ENCODE results near the gene UVSSA. TPM values are rescaled to one million over a fixed set of nuclear protein-coding genes. Genes with fewer than 3 reads are reported as not detected.
"Not testable (repeated sequence)": the region's sequence is repeated elsewhere in the genome, so short reads cannot be mapped to it uniquely, and the experiment has no call there.

The UVSSA gene
- total RNA-seq, 1 donor: 16.0 TPM

- Histone ChIP-seq H3K4me1 (ENCODE audit: insufficient read depth, low read length) (peaks cover 21% of the 10 kb centered on the region), H3K4me3 (ENCODE audit: low read length) (no peak overlapping the region)
Measured at GRCh38 chr4:1325681-1326635, 21.1 kb upstream of the UVSSA start.

GRCh38 chr4:1326751-1327525, 20.1 kb upstream of the UVSSA start:
- H3K4me3 ChIP-seq (ENCODE audit: low read length): no peak overlapping the region
- H3K4me1 ChIP-seq (ENCODE audit: insufficient read depth, low read length): peaks cover 31% of the 10 kb centered on the region
- H3K9me3 ChIP-seq (ENCODE audit: low read depth, low read length): no peaks in the 10 kb centered on the region
- no peaks in the 10 kb centered on the region for H3K27me3 ChIP-seq (ENCODE audit: insufficient read depth, low read length)

More at GRCh38 chr4:1325681-1326635, 21.1 kb upstream of the UVSSA start:
- H3K9me3 ChIP-seq (ENCODE audit: low read depth, low read length): no peaks in the 10 kb centered on the region
- H3K27me3 ChIP-seq (ENCODE audit: insufficient read depth, low read length): no peaks in the 10 kb centered on the region

- H3K4me1 ChIP-seq (ENCODE audit: insufficient read depth, low read length): peaks cover 36% of the 10 kb centered on the region
- H3K9me3 ChIP-seq (ENCODE audit: low read depth, low read length): no peaks in the 10 kb centered on the region
Measured at GRCh38 chr4:1327526-1328266, 19.3 kb upstream of the UVSSA start.

GRCh38 chr4:1328267-1329155, 18.5 kb upstream of the UVSSA start:
- no peaks in the 10 kb centered on the region for H3K27me3 ChIP-seq (ENCODE audit: insufficient read depth, low read length)
- H3K4me1 ChIP-seq (ENCODE audit: insufficient read depth, low read length): peaks cover 43% of the 10 kb centered on the region

More at GRCh38 chr4:1327526-1328266, 19.3 kb upstream of the UVSSA start:
- no peak overlapping the region for H3K4me3 ChIP-seq (ENCODE audit: low read length)
- H3K27me3 ChIP-seq (ENCODE audit: insufficient read depth, low read length): no peaks in the 10 kb centered on the region

GRCh38 chr4:1329408-1330371, 17.3 kb upstream of the UVSSA start:
- Histone ChIP-seq H3K4me3 (ENCODE audit: low read length) (no peak overlapping the region), H3K4me1 (ENCODE audit: insufficient read depth, low read length) (peaks cover 49% of the 10 kb centered on the region), H3K27me3 (ENCODE audit: insufficient read depth, low read length) (no peaks in the 10 kb centered on the region), H3K9me3 (ENCODE audit: low read depth, low read length) (no peaks in the 10 kb centered on the region)

More at GRCh38 chr4:1328267-1329155, 18.5 kb upstream of the UVSSA start:
- no peak overlapping the region for H3K4me3 ChIP-seq (ENCODE audit: low read length)
- no peaks in the 10 kb centered on the region for H3K9me3 ChIP-seq (ENCODE audit: low read depth, low read length)

- Histone ChIP-seq H3K9me3 (ENCODE audit: low read depth, low read length) (no peaks in the 10 kb centered on the region), H3K27me3 (ENCODE audit: insufficient read depth, low read length) (no peaks in the 10 kb centered on the region), H3K4me1 (ENCODE audit: insufficient read depth, low read length) (peaks cover 49% of the 10 kb centered on the region), H3K4me3 (ENCODE audit: low read length) (no peak overlapping the region)
Measured at GRCh38 chr4:1330761-1331590, 16.0 kb upstream of the UVSSA start.

- H3K4me3 ChIP-seq (ENCODE audit: low read length): no peak overlapping the region
- no peaks in the 10 kb centered on the region for H3K9me3 ChIP-seq (ENCODE audit: low read depth, low read length)
- H3K27me3 ChIP-seq (ENCODE audit: insufficient read depth, low read length): no peaks in the 10 kb centered on the region
- H3K4me1 ChIP-seq (ENCODE audit: insufficient read depth, low read length): peaks cover 49% of the 10 kb centered on the region
Measured at GRCh38 chr4:1331591-1332353, 15.2 kb upstream of the UVSSA start.

GRCh38 chr4:1332686-1333085, 14.3 kb upstream of the UVSSA start:
- Histone ChIP-seq H3K4me3 (ENCODE audit: low read length) (no peak overlapping the region), H3K9me3 (ENCODE audit: low read depth, low read length) (no peaks in the 10 kb centered on the region), H3K27me3 (ENCODE audit: insufficient read depth, low read length) (no peaks in the 10 kb centered on the region), H3K4me1 (ENCODE audit: insufficient read depth, low read length) (peaks cover 49% of the 10 kb centered on the region)

GRCh38 chr4:1333256-1333655, 13.8 kb upstream of the UVSSA start:
- peaks cover 49% of the 10 kb centered on the region for H3K4me1 ChIP-seq (ENCODE audit: insufficient read depth, low read length)
- no peaks in the 10 kb centered on the region for H3K9me3 ChIP-seq (ENCODE audit: low read depth, low read length)
- no peaks in the 10 kb centered on the region for H3K27me3 ChIP-seq (ENCODE audit: insufficient read depth, low read length)
- no peak overlapping the region for H3K4me3 ChIP-seq (ENCODE audit: low read length)

- peaks cover 45% of the 10 kb centered on the region for H3K4me1 ChIP-seq (ENCODE audit: insufficient read depth, low read length)
- H3K9me3 ChIP-seq (ENCODE audit: low read depth, low read length); H3K27me3 ChIP-seq (ENCODE audit: insufficient read depth, low read length); H3K4me3 ChIP-seq (ENCODE audit: low read length): not testable (repeated sequence)
Measured at GRCh38 chr4:1333851-1334578, 13.0 kb upstream of the UVSSA start.

- H3K27me3 ChIP-seq (ENCODE audit: insufficient read depth, low read length): no peaks in the 10 kb centered on the region
- H3K9me3 ChIP-seq (ENCODE audit: low read depth, low read length): no peaks in the 10 kb centered on the region
- H3K4me3 ChIP-seq (ENCODE audit: low read length): no peak overlapping the region
- H3K4me1 ChIP-seq (ENCODE audit: insufficient read depth, low read length): peaks cover 40% of the 10 kb centered on the region
Measured at GRCh38 chr4:1334579-1334895, 12.5 kb upstream of the UVSSA start.
